PC-3 (cell line): ENCODE measurements around the gene PTPRN2.

Experiments used
- CTCF ChIP-seq: fragments of 300-600 bp; sonication (generic); conservative IDR thresholded peaks from 2 replicates; pipeline ENCODE4 v1.5.1; 2017; ENCODE audit warnings: antibody characterized with exemption, low read depth, mild to moderate bottlenecking, low read length
- EZH2phosphoT487 ChIP-seq: fragments of 300-600 bp; sonication (generic); IDR thresholded peaks from 2 replicates; pipeline ENCODE4 v1.6.1; 2018; ENCODE audit warnings: mild to moderate bottlenecking, antibody characterized with exemption, low read length, borderline replicate concordance

- TF ChIP-seq CTCF (no peak), EZH2phosphoT487 (no peak)
Measured at GRCh38 chr7:158431941-158432347, 155.7 kb downstream of the PTPRN2 start.
